A549 (cell line): ENCODE data around the gene PTPN22.

ENCODE experiments used
- CHD2 ChIP-seq: fragments of 150-350 bp; IDR thresholded peaks from 2 replicates; pipeline ENCODE4 v1.6.1; 2014; ENCODE audit warnings: low read length; ENCODE audit not compliant: partially characterized antibody
- ESRRA ChIP-seq: fragments of 150-350 bp; IDR thresholded peaks from 2 replicates; pipeline ENCODE4 v1.6.1; 2014; ENCODE audit warnings: mild to moderate bottlenecking, low read length, borderline replicate concordance
- JUN ChIP-seq, 2 experiments: fragments of >200 bp; sonication (Bioruptor Twin); formaldehyde crosslinking; IDR thresholded peaks; 2 replicates in 1 of 2; 3 replicates in 1 of 2; pipeline ENCODE4 v1.6.1; 2016 to 2017
- MYC ChIP-seq: IDR thresholded peaks from 2 replicates; pipeline ENCODE4 v1.6.1; 2012; ENCODE audit warnings: mild to moderate bottlenecking, inconsistent platforms, low read length, improper control_type of control experiment, borderline replicate concordance
- POLR2A ChIP-seq: IDR thresholded peaks from 2 replicates; pipeline ENCODE4 v1.6.1; 2012; ENCODE audit warnings: mild to moderate bottlenecking, low read length
- RCOR1 ChIP-seq: fragments of 150-350 bp; IDR thresholded peaks from 2 replicates; pipeline ENCODE4 v1.6.1; 2014; ENCODE audit warnings: antibody characterized with exemption, low read length, low read depth
- RFX5 ChIP-seq: fragments of 450-650 bp; IDR thresholded peaks from 2 replicates; pipeline ENCODE4 v1.7.1; 2014; ENCODE audit warnings: antibody characterized with exemption, mild to moderate bottlenecking, moderate library complexity
- TF ChIP-seq, protein P1 (sequence below): IDR thresholded peaks from 2 replicates; pipeline ENCODE4 v1.6.1; 2012
- TF ChIP-seq, protein P2 (sequence below): fragments of >200 bp; sonication (Bioruptor Twin); formaldehyde crosslinking; IDR thresholded peaks from 3 replicates; pipeline ENCODE4 v1.5.1; 2016
- TF ChIP-seq, protein P3 (sequence below): IDR thresholded peaks from 2 replicates; pipeline ENCODE4 v1.6.1; 2012
- TF ChIP-seq, protein P4 (sequence below): fragments of 150-350 bp; IDR thresholded peaks from 2 replicates; pipeline ENCODE4 v1.6.1; 2014; ENCODE audit warnings: low read depth, mild to moderate bottlenecking, low read length
- TF ChIP-seq, protein P5 (sequence below): fragments of 200-600 bp; sonication (generic); IDR thresholded peaks from 2 replicates; pipeline ENCODE4 v1.6.1; 2016; ENCODE audit warnings: antibody characterized with exemption, mild to moderate bottlenecking, moderate library complexity

DNA sequence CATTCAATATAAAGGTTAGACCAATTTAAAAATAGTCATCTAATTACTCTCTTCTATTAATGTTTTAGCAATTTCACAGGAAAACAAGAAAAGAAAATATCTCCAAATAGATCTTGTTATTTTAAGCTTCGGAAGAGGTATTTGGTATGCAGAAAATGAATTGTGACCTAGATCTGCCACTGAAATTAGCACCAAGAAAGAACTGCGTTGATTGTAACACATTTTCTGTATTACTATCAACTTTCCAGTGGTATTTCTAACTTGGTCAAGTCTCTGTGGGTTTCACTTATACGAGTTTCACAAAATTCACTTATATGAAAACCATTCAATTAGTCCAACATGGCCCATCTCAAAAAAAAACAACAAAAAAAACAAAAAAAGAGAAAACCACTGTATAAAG is 71.0 kb downstream of the PTPN22 start:
- TF ChIP-seq JUN (IDR thresholded peaks at IDR 0.05) = no peak
- TF ChIP-seq, protein P1, sequence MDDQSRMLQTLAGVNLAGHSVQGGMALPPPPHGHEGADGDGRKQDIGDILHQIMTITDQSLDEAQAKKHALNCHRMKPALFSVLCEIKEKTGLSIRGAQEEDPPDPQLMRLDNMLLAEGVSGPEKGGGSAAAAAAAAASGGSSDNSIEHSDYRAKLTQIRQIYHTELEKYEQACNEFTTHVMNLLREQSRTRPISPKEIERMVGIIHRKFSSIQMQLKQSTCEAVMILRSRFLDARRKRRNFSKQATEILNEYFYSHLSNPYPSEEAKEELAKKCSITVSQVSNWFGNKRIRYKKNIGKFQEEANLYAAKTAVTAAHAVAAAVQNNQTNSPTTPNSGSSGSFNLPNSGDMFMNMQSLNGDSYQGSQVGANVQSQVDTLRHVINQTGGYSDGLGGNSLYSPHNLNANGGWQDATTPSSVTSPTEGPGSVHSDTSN = no peak
- TF ChIP-seq RFX5 = no peak
- TF ChIP-seq ESRRA = no peak
- TF ChIP-seq, protein P2, sequence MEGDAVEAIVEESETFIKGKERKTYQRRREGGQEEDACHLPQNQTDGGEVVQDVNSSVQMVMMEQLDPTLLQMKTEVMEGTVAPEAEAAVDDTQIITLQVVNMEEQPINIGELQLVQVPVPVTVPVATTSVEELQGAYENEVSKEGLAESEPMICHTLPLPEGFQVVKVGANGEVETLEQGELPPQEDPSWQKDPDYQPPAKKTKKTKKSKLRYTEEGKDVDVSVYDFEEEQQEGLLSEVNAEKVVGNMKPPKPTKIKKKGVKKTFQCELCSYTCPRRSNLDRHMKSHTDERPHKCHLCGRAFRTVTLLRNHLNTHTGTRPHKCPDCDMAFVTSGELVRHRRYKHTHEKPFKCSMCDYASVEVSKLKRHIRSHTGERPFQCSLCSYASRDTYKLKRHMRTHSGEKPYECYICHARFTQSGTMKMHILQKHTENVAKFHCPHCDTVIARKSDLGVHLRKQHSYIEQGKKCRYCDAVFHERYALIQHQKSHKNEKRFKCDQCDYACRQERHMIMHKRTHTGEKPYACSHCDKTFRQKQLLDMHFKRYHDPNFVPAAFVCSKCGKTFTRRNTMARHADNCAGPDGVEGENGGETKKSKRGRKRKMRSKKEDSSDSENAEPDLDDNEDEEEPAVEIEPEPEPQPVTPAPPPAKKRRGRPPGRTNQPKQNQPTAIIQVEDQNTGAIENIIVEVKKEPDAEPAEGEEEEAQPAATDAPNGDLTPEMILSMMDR = no peak
- TF ChIP-seq MYC = no peak
- TF ChIP-seq, protein P3, sequence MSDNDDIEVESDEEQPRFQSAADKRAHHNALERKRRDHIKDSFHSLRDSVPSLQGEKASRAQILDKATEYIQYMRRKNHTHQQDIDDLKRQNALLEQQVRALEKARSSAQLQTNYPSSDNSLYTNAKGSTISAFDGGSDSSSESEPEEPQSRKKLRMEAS = no peak
- TF ChIP-seq, protein P4, sequence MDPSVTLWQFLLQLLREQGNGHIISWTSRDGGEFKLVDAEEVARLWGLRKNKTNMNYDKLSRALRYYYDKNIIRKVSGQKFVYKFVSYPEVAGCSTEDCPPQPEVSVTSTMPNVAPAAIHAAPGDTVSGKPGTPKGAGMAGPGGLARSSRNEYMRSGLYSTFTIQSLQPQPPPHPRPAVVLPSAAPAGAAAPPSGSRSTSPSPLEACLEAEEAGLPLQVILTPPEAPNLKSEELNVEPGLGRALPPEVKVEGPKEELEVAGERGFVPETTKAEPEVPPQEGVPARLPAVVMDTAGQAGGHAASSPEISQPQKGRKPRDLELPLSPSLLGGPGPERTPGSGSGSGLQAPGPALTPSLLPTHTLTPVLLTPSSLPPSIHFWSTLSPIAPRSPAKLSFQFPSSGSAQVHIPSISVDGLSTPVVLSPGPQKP = no peak
- TF ChIP-seq, protein P5, sequence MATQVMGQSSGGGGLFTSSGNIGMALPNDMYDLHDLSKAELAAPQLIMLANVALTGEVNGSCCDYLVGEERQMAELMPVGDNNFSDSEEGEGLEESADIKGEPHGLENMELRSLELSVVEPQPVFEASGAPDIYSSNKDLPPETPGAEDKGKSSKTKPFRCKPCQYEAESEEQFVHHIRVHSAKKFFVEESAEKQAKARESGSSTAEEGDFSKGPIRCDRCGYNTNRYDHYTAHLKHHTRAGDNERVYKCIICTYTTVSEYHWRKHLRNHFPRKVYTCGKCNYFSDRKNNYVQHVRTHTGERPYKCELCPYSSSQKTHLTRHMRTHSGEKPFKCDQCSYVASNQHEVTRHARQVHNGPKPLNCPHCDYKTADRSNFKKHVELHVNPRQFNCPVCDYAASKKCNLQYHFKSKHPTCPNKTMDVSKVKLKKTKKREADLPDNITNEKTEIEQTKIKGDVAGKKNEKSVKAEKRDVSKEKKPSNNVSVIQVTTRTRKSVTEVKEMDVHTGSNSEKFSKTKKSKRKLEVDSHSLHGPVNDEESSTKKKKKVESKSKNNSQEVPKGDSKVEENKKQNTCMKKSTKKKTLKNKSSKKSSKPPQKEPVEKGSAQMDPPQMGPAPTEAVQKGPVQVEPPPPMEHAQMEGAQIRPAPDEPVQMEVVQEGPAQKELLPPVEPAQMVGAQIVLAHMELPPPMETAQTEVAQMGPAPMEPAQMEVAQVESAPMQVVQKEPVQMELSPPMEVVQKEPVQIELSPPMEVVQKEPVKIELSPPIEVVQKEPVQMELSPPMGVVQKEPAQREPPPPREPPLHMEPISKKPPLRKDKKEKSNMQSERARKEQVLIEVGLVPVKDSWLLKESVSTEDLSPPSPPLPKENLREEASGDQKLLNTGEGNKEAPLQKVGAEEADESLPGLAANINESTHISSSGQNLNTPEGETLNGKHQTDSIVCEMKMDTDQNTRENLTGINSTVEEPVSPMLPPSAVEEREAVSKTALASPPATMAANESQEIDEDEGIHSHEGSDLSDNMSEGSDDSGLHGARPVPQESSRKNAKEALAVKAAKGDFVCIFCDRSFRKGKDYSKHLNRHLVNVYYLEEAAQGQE = no peak
- no peak for TF ChIP-seq RCOR1
- no peak for TF ChIP-seq CHD2
- TF ChIP-seq POLR2A = no peak
